ENCODE measurements around the gene TNP2.

Gene TNP2

DNA sequence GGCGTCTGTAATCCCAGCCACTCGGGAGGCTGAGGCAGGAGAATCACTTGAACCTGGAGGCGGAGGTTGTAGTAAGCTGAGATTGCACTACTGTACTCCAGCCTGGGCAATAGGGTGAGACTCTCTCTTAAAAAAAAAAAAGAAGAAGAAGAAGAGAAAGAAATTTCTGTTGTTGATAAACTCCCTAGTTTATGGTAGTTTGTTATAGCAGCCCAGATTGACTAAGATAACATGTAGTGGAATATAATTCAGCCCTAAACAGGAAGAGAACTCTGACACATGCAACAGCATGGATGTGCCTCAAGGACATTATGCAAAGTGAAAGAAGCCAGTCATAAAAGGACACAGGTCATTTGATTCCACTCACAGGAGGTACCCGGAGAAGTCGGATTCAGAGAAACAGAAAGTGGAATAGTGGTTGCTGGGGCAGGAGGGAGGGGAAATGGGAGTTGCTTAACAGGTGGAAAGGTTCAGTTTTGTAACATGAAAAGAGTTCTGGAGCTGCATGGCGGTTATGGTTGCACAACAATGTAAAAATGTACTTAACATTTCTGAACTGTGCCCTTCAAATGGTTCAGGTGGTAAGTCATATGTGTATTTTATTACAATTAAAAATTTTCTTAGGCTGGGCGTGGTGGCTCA, 38.0 kb upstream of the TNP2 start:
- TF ChIP-seq, protein P1, sequence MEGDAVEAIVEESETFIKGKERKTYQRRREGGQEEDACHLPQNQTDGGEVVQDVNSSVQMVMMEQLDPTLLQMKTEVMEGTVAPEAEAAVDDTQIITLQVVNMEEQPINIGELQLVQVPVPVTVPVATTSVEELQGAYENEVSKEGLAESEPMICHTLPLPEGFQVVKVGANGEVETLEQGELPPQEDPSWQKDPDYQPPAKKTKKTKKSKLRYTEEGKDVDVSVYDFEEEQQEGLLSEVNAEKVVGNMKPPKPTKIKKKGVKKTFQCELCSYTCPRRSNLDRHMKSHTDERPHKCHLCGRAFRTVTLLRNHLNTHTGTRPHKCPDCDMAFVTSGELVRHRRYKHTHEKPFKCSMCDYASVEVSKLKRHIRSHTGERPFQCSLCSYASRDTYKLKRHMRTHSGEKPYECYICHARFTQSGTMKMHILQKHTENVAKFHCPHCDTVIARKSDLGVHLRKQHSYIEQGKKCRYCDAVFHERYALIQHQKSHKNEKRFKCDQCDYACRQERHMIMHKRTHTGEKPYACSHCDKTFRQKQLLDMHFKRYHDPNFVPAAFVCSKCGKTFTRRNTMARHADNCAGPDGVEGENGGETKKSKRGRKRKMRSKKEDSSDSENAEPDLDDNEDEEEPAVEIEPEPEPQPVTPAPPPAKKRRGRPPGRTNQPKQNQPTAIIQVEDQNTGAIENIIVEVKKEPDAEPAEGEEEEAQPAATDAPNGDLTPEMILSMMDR (IDR thresholded peaks at IDR 0.05; ENCODE audit: low read length, missing control alignments) = no peak
- H3K4me3 ChIP-seq (replicated peaks; ENCODE audit: low read depth, low read length) = no peak overlapping the region
- DNase-seq (ENCODE audit: low read depth) = peak; percentile 27

DNA sequence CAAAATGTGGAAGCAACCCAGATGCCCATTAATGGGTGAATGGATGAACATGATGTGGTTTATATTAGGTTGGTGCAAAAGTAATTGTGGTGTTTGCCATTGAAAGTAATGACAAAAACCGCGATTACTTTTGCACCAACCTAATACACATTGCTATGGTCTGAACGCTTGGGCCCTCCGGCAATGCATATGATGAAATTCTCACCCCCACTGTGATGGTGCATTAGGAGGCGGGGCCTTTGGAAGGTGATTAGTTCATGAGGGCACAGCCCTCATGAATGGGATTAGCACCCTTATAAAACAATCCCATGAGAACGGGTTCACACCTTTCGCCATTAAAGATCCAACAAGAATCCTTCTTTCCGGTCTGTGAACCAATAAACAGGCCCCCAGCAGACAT, 37.3 kb upstream of the TNP2 start:
- DNase-seq (ENCODE audit: low read depth) = no peak
- H3K4me3 ChIP-seq (replicated peaks; ENCODE audit: low read depth, low read length) = no peak overlapping the region
- TF ChIP-seq, protein P1 (IDR thresholded peaks at IDR 0.05; ENCODE audit: low read length, missing control alignments) = no peak

DNA sequence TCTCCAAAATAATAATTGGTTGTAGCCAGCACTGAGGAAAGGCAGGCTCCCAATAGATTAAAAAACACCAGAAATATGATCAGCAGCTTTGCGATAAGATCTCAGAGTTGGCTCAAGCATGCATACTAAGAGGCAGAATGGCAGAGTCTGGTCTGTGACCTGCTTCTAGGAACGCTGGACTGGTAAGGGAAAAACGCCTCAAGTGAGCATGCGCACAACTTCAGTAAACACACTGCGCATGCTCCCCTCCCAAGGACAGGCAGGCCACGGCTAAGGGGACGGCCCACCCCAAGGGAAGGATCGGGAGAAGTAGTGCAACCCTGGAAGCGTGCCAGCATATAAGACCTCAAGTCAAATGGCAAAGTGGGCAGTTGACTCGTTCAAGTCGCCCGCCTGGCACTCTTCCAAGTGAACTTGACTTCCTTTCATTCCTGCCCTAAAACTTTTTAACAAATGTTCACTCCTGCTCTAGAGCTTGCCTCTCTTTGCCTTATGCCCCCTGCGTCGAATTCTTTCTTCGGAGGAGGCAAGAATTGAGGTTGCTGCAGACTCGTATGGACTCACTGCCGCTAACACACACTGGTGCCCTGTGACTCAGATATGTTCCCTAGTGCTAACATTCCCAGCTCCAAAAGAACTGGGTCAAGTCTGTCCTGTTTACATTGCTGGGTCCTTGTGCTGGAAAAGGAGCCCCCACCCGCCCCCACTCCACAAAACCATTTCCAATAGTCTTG, 34.4 kb upstream of the TNP2 start:
- DNase-seq (ENCODE audit: low read depth) = no peak
- TF ChIP-seq, protein P1 (IDR thresholded peaks at IDR 0.05; ENCODE audit: low read length, missing control alignments) = no peak
- no peak overlapping the region for H3K4me3 ChIP-seq (replicated peaks; ENCODE audit: low read depth, low read length)

DNA sequence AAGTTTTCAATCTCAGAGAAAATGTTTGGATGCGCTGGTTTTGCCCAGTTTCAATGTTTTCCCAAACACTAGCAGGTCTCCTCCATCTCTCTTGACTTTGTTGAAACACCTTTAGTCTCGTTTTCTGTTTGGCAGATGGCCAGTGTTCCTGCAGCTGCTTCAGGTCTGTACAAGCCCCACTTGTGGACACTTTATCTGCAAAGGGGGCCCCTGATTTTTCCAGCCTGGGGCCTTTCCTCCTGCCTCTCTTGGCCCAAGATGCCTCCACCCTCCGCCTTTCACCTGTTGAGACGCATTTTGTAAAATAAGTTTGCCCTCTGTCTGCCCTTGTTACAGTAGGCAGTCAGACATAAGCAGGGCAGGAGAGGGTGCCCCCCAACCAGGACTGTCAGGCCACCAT, 33.9 kb upstream of the TNP2 start:
- H3K4me3 ChIP-seq (replicated peaks; ENCODE audit: low read depth, low read length) = no peak overlapping the region
- DNase-seq (ENCODE audit: low read depth) = no peak
- TF ChIP-seq, protein P1 (IDR thresholded peaks at IDR 0.05; ENCODE audit: low read length, missing control alignments) = no peak

DNA sequence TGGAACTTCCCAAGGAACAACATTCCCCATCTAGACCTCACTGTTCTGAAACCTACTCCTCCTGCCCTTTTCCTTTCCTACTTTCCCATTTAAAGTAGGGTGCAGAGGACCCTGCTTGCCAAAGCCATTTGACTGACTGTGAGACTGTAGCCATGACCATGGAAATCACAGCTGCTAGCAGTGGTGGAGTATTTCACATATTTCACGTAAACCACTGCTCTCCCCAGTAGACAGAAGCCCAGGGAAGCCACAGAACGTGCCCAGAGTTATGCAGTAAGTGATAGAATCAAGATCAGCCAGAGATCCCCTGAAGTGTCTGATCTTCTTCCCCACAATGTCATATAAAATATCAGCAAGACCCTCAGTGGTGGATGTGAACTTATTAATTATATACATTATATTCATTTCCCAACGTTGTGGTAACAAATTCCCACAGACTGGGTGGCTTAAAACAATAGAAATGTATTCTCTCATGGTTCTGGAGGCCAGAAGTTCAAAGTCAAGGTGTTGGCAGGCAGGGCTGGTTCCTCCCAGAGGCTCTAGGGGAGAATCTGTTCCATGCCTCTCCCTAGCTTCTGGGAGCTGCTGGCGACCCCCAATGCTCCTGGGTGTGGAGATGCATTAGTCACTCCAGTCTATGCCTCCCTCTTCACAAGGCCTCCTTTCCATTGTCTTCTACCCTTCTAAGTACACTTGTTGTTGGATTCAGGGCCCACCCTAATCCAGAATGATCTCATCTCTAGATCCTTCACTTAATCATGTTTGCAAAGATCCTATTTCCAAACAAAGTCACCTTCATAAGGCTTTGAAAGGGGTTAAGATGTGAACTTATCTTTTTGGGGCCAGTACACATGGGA, 32.7 kb upstream of the TNP2 start:
- H3K4me3 ChIP-seq (replicated peaks; ENCODE audit: low read depth, low read length) = no peak overlapping the region
- TF ChIP-seq, protein P1 (IDR thresholded peaks at IDR 0.05; ENCODE audit: low read length, missing control alignments) = no peak
- no peak for DNase-seq (ENCODE audit: low read depth)

DNA sequence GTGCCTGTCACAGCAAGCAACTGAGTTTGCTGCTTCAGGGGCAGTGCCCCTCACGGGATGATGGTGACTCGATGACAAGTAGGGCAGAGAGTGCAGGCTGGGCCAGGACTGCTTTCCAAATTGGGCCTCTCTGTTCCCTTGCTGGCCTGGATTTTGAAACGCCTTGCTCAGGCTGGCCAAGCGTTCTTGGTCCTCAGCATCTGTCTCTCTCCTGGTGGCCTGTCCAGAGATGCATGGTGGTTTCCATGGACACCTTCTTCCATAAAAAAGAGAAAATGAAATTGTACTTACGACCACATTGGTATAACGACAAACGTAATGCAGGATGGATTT, 31.4 kb upstream of the TNP2 start:
- TF ChIP-seq, protein P1 (IDR thresholded peaks at IDR 0.05; ENCODE audit: low read length, missing control alignments) = no peak
- no peak overlapping the region for H3K4me3 ChIP-seq (replicated peaks; ENCODE audit: low read depth, low read length)
- no peak for DNase-seq (ENCODE audit: low read depth)
